8988T (cell line): ENCODE measurements around the gene LPAR6.

Source experiments
- DNase-seq: peaks from one replicate; pipeline ENCODE4 v3.0.0; 2011

The LPAR6 gene

DNA sequence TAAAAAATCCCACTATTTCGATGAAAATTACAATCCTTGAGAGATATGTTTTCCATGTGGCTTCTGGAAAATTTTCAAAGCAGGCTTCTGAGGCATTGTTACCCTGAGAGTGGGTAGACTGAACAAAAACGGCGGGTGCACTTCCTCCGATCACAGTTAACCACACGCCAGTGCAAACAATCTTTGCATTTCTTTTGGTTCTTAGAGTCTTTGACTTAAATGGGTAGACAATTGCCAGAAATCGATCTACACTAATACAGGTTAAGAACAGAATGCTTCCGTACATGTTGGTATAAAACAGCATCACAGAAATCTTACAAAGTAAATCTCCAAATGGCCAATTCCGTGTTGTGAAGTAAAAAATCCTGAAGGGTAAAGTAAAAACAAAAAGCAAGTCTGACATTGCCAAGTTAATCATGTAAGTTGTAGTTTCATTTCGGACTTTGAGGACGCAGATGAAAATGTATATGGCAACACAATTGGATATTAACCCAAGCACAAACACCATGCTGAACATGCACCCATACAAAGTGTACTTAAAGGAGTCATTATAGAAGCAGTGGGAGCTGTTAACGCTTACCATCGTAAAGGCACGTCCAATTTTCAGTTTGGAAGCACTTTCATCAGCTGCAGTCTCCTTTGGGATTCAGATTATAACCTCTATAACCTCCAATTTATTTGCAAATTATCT lies 927 bp downstream of the LPAR6 start:
- no peak for DNase-seq

DNA sequence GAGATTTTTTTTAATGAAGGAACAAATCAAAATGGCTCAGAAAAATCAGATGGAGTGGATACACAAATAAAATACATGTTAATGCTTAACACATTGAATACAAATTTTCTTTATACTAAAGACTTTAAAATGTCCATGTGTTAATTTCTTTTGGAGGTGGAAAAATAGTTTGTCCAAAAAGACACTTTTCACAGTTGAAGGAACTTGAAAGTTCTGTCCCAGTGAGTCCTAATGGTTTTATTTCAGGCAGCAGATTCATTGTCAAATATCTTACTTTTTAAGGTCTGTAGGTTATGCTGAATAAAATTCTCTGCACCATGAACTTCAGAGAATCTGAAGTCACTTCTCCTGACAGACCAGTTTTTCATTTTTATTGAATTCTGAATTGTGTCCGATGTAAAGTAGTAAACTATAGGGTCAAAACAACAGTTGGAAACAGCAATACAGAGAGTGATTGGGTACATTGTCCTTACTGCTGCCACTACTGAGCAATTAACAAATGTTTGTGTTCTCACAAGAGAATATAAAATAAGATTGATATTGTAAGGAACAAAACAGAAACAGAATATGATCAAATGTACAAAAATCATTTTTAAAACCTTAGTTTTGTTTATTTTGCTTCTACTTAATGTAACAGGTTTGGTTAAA lies 1.6 kb downstream of the LPAR6 start:
- DNase-seq, result no peak

DNA sequence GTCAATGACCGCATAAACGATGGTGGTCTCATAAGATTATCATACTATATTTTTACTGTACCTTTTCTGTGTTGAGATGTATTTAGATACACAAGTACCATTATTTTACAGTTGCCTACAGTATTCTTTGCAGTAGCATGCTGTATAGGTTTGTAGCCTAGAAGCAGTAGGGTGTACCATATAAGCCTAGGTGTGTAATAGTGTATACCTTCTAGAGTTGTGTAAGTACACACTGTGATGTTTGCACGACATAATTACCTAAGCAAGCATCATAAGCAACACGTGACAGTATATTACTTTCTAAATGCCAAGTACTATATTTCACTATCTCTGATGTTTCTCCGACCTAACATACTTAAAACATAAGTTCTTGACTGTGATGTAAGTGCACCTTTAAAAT lies 2.7 kb downstream of the LPAR6 start:
- DNase-seq, result no peak

DNA sequence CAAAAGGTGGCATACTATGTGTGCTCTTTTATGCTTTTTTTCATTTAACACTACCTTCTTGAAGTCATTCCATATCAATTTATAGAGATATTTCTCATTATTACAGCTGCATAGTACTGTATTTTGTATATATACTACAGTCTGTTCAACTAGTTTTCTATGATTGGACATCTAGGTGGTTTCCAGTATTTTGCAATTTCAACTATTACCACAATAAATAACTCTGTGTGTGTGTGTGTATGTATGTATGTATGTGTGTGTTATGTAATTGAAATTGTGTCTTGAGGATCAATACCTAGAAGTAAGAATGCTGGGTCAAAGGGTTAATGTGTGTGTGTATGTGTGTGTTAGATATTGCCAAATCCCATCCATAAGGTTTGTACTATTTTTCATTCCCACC lies 7.0 kb downstream of the LPAR6 start:
- no peak for DNase-seq

DNA sequence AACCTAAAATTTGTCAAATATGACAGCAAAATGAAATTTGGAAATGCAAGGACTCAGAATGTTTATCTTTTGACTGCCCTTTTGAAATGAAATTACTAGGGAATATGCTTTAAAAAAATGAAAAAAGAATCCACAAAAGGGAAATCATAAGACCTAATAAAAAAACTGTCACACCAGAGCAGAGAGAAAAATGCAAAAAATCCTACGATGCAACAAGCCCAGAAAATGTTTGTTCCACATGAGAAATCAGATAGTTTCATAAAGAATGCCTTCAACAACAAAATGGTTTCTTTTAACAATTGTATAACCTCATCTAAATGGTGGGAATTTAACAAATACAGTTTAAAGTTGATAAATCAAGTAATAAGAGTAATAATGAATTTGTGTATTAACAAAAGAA lies 8.0 kb downstream of the LPAR6 start:
- DNase-seq, result no peak

DNA sequence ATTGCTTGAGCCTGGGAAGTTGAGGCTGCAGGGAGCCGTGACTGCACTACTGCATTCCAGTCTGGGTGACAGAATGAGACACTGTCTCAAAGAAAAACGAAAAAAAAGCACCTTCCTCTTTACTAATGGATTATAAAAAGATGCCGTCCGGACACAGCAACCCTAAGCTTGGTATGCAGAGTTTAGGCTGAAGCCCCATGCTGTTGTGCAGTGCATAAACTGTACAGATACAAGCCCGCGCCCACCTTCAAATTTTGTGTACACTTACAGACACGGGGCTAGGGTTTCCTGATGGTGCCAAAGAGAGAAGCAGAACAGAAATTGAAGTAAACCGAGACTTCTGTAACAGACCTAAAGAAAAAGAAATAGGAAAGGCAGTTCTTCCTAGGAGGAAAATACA lies 9.0 kb downstream of the LPAR6 start:
- DNase-seq, result no peak

DNA sequence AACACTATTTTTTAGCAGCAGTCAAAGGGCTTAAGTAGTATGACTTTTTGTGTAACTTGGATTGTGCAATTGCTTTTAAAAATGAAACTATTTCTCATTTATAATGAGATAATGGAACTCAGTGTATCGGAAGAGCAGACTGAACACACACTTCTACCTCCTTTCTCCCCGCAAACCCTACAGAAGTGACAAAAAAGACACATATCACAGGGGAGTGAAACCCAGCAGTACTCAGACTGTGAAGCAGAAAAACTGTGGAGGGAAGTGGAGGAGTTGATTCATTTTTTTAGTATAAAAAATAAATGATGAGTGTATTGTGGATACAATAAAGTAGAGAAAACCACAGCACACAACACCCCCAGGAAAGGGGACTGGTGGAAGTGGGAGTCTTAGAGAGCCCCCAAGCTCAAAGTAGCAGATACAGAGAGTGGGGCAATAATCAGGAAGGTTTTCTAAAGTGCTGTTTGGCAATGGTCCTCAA lies 9.7 kb downstream of the LPAR6 start:
- DNase-seq, result no peak

DNA sequence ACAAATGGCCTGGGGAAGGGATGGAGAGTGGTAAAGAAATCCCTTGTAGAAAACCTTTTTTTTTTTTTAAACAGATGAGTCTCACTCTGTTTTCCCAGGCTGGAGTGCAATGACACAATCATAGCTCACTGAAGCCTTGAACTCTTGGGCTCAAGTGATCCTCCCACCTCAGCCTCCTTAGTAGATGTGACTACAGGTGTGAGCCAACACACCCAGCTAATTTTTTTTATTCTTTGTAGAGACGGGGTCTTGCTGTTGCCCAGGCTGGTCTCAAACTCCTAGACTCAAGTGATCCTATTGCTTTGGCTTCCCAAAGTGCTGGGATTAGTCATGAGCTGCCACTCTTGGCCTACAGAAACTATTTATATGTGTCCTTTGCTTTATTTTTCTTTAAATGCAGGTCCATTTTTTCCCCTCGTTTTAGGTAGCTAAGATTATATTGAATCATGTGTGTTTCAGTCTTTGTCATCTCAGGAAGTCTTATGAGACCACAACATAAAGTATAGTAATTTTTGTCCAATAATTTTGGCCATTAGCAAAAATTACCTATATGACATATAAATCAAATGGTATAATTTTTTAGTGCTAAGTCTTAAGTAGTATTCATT lies 10.5 kb downstream of the LPAR6 start:
- no peak for DNase-seq

DNA sequence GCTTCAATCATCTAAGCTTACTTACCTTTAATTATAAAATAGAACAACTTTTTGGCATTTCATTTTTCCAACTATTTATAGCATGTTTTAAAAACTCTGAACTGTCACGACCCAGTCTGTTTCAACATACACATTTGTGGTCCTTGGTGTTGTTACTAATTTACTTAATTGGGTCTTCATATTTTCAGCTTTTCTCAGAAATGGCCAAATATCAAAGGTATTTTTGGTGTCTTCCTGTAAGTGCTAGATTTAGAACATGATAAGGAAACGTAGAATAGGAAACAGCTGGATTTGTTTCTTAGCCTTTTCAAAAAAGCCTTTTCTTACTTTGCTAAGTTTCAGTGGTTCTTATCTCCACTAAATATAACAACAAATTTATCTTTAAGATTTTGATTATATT lies 11.4 kb downstream of the LPAR6 start:
- no peak for DNase-seq

DNA sequence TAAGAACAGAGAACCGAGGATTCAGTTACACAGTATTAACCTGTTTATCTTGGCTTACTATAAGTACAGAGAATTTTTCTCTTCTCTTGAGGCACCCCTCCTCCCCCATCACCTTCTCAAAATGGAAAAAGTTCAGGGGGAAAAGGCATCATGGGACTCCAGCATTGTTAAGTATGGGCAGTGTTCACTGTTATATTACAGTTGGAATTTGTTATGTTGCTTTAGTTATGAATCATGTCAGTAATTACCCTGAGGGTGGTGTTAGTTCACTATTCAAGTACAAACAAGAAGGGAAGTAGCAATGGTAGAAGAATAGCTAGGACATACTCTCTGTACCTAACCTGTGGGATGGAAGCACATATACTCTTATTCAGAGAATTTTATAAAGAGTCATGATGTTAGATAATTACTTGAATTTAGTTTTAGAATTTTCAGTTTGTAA lies 12.0 kb downstream of the LPAR6 start:
- DNase-seq, result no peak

DNA sequence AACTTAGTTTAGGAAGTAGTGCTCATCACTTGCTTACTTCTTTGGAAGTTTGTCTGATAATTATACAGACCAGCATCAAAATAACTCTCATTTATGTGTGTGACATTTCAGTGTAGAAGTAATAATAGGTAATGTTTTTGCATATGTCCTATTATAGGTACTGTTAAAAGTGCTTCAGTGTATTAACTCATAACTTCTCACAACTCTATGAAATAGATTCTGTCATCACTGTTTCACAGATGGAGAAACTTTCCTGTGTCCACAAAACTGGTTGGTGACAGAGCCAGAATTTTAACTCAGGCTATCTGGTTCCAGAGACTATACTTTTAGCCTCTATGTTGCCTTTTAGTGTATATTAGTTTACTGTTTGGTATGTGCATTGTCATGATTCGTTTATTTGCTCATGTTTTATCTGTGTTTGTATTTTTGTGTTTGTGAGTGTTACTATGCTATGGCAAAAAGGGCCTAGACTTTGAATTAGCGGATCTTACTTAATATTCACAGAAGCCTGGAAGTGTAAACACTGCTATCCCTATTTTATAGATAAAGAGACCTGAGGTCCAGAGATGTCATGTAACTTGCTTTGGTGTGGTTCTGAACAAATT lies 12.7 kb downstream of the LPAR6 start:
- no peak for DNase-seq

DNA sequence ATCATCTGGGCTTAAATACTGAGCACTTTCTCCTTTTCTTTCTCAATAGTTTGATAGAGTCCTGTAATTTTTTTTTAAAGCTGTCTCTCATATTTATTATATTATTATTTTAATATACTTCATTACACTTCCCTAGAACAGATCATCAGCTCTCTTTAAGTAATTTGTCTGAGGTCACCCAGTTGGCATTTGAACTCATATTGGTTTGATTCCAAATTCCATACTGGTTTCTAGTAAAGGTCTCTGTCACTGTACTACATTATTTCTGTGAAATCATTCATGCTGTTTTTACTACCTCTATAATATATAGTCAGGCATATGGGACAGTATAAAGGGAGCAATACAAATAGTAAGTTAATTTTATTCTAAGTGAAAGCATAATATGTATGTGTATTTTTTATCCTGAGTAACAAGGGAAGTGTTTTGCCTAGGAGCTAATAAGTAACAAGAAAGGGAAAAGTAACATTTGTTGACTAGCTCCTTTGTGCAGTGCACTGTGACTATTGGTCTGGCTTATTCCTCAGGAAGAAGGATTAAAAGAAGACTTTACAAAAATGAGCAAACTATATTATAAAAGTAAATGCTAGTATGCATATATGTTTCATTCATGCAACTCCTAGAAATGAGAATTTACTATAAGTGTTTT lies 14.3 kb downstream of the LPAR6 start:
- DNase-seq, result no peak

DNA sequence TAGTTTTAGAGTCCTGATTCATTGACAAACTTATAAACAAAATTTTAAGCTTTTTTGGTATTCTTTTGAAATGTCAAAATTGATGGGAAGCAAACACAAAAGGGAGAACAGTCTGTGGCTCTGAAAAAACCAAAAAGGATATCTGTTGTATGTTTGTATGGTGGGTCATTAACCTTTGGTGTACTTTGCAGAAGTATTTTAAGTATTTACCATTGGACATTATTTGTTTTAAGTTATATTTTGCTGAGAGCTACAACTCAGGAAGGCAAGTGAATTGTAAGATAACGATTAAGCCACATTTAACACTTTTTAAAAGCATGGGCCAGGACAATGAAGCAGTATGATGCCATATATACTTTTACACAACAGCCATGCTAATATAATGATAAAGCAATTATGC lies 15.2 kb downstream of the LPAR6 start:
- no peak for DNase-seq

DNA sequence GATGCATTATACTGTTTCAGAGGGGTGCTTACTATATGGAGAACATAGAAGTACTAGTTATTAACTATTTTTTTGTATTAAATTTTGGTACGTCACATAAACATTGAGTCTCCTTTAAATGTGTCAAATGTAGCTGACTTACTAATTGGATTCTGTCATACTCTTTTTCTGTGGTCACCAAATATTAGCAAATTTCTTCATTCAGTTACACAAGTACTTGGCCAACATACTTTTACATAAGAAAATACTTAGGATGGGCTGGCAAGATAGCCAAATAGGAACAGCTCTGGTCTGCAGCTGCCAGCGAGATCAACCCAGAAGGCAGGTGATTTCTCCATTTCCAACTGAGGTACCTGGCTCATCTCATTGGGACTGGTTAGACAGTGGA lies 19.2 kb downstream of the LPAR6 start:
- DNase-seq, result no peak

DNA sequence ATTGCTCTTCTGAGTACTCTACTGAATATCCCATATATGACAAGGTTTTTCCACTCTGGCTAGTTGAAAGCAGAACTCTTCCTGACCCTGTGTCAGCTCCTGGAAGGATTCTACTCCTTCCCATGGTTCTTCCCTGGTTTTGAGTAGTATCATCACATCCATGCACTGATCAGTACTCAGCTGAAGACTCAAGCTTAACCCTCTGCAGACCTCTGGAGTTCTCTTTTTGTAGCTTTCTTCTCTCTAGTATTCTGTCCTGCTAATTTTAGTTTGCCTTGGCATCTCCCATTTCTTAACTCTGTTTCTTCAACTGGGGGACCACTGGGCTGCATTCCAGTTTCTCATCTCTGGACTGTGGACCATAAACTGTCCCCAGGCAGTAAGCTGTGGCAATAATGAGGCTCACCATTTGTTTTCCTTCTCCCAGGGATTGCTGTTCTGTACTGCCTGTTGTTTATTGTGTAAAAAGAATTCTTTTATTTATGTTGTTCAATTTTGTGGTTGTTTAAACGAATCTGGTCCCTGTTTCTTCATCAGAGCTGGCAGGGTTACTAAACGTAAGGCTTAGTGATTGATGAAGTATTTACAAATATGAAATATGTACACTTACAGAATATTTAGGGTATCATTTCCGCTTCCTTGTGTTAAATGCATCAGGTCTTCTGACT lies 19.7 kb downstream of the LPAR6 start:
- DNase-seq, result no peak

DNA sequence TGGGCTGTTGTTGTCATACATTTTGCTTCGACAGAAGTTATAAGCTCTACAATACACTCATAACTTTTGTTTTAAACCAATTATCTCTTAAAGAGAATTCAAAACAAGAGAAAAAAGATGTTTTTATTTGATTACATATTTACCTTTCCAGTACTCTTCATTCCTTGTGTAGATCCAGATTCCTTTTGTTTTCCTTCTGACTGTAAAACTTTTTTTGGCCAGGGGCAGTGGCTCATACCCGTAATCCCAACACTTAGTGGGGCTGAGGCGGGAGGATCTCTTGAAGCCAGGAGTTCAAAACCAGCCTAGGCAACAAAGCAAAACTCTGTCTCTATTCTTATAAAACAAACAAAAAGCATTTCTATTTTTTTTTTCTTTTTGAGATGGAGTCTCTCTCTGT lies 21.7 kb downstream of the LPAR6 start:
- DNase-seq, result no peak

DNA sequence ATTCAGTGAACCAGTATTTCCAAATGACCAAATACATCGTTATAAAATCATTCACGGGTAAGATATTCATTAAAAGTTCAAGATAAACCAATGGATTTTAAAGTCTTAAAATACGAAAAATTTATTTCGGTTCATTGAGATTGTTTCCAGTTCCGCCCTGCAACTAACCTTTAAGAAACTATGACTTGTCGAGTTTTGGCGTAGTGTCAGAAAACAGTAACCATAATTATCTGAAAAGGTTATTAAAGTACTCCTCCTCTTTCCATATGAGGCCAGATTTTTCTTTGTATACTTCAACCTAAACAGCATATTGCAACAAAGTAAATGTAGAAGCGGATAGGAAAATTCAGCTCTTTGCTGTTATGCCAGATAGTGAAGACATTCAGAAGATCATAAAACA lies 26.1 kb downstream of the LPAR6 start:
- no peak for DNase-seq

DNA sequence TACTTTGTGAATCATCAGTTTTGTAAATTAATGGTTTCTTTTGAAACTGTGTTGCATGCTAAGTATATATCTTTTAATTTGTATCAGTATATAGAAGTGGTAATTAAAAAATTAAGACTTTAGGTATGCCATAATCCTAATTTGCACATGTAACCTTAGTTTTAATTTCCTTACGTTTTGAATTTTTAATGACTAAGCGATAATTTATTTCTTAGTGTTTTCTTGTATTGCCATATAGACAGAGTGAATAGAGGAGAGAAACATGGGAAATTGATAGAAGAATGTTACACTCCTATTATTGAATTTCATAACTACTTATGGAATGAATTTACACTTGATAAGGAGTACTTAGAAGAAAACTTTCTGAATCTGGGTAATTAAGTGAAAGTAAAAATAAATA lies 29.5 kb downstream of the LPAR6 start:
- DNase-seq, result no peak

DNA sequence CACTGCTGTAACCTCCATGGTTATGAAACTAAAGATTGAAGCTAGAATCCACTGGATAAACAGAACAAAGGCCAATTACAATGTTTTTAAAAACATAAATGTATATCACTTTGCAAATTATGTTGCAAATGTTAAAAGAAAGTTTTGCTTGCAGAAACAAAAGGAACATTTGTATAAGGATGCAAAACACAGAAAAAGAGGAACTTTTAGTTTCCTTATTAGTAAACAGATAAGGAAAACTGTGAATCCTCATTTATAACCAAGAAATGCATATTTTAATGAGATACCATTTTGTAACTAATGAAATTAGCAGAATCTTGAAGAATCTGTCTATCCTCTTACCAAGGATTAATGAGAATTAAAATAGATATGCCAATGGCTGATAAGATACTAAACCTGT lies 32.3 kb downstream of the LPAR6 start:
- no peak for DNase-seq

DNA sequence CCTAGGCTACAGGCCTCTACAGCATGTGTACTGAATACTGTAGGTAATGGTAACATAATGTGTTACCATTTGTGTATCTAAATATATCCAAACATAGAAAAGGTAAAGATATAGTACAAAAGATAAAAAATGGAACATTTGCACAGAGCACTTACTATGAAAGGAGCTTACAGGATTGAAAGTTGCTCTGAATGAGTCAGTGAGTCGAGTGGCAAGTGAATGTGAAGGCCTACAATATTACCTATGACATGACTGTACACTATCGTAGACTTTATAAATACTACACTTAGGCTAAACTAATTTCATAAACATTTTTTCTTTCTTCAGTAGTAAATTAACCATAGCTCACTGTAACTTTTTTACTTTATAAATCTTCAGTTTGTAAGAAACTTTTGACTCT lies 35.1 kb downstream of the LPAR6 start:
- no peak for DNase-seq

DNA sequence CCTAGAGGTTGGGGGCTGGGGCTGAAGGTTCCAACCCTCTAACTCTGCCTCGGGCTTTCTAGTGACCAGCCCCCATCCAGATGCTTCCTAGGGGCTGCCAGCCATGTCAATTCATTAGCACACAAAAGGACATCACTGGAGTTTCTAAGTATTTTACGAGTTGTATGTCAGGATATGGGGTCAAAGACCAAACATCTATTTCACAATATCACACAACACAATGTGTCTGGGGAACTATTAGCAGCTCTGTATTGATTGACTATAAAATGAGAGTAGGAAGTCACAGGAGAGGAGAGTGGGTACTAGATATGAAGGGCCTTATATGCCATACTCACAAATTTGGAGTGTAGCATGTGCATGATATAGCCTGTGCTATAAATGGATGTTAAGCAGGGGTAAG lies 42.1 kb downstream of the LPAR6 start:
- no peak for DNase-seq

DNA sequence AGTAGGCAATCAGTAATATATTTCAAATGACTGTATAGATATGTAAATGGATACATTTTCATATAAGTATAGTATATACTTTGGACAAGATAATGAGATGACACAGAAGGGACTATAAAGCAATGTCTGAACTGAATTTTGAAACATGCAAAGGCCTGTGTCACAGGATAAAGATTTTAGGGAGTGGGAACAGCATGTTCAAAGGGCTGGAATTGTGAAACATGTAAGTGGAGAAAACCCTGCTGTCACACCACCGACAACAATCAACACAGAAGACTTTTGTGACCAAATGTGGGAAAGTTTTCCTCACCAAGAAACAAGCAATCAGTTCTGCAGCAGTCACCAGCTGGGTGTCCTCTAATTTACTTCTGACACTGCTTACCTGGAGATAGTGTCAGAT lies 42.9 kb downstream of the LPAR6 start:
- DNase-seq, result no peak
